Activated CD4-positive, alpha-beta memory T cell treated with anti-CD3 and anti-CD28 coated beads, Interleukin-2, amount 10 ng/mL, durations not matched to agents 7 days and 5 days (primary cell): ENCODE data around the gene PAPSS2. TPM values are rescaled to one million over a fixed set of nuclear protein-coding genes. Genes with fewer than 3 reads are reported as not detected.

Experiments used
- CTCF ChIA-PET: fragments of 350-600 bp; sonication (Branson Sonifier 250); formaldehyde crosslinking; loops from one replicate; lab custom pipeline; 2021; ENCODE audit warnings: antibody characterized with exemption, inconsistent platforms; lab: Charles Lee
- POLR2A ChIA-PET: fragments of 350-600 bp; sonication (Branson Sonifier 250); formaldehyde crosslinking; loops from one replicate; lab custom pipeline; 2021; ENCODE audit warnings: antibody characterized with exemption; lab: Charles Lee
- DNase-seq: peaks from one replicate; pipeline ENCODE4 v3.0.0-alpha.2; 2020
- H3K27ac Mint-ChIP-seq: one replicate; pipeline ENCODE4 v1.8.0; 2021; ENCODE audit warnings: mild to moderate bottlenecking, mixed read lengths
- H3K27me3 Mint-ChIP-seq: one replicate; pipeline ENCODE4 v1.8.0; 2021; ENCODE audit warnings: mixed read lengths
- H3K36me3 Mint-ChIP-seq: one replicate; pipeline ENCODE4 v1.8.0; 2021; ENCODE audit warnings: low read depth, mixed read lengths
- H3K4me1 Mint-ChIP-seq: one replicate; pipeline ENCODE4 v1.8.0; 2021; ENCODE audit warnings: mixed read lengths
- H3K4me3 Mint-ChIP-seq: one replicate; pipeline ENCODE4 v1.8.0; 2021; ENCODE audit warnings: mild to moderate bottlenecking, mixed read lengths
- H3K9me3 Mint-ChIP-seq: one replicate; pipeline ENCODE4 v1.8.0; 2021; ENCODE audit warnings: mixed read lengths
- total RNA-seq, 2 experiments: library from RNA; stranded (reverse); gene quantifications; one replicate each; pipeline ENCODE4 v1.2.3, GENCODE V29; 2021

Gene PAPSS2
- total RNA-seq, 2 experiments from 2014 or later = 0.13 TPM; not detected in 1

DNA sequence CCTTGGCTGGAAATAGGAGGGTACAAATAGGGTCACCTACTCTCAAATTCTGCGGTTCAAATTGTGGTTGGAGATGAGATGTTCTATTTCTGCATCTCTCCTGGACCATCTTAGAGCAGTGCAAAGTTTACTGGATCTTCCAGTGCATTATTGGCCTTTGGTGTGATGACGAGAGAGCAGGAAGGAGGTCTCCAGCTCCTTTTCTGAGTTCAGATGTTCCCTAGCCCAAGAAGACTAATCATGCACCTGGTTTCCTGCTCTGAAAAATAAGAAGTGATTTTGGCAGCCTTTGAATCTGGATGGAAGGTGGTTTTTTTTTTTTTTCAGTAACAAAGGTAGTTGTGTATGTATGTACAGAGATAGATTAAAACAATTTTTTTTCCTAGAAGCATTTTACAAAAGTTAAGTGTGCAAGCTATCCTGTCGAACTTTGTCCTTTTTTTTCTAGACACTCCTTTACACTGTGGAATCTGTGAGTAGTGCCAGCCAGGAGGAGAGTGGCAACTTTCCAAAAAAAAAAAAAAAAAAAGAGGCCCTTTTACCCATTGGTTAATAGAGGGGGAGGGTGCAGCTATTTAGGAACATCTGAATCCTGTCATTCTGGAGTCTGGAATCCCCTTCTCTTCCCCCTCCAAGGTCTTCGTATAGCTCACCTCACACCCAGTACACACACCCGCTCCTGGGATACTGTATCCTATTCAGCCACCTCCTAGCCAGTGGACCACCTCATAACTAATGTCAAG is 26.3 kb downstream of the PAPSS2 start:
- POLR2A ChIA-PET = no interaction called here
- DNase-seq = no peak
- H3K36me3 Mint-ChIP-seq = no peaks in the 10 kb centered on the region
- no peak overlapping the region for H3K27ac Mint-ChIP-seq
- no peaks in the 10 kb centered on the region for H3K9me3 Mint-ChIP-seq
- H3K4me1 Mint-ChIP-seq = no peaks in the 10 kb centered on the region
- no peak overlapping the region for H3K4me3 Mint-ChIP-seq
- H3K27me3 Mint-ChIP-seq = peaks cover 11% of the 10 kb centered on the region
- CTCF ChIA-PET = interaction anchor here (0.9 kb wide), 1 partner anchor 29 kb away, joined by 3 read pairs; no protein-coding TSS in a partner anchor

DNA sequence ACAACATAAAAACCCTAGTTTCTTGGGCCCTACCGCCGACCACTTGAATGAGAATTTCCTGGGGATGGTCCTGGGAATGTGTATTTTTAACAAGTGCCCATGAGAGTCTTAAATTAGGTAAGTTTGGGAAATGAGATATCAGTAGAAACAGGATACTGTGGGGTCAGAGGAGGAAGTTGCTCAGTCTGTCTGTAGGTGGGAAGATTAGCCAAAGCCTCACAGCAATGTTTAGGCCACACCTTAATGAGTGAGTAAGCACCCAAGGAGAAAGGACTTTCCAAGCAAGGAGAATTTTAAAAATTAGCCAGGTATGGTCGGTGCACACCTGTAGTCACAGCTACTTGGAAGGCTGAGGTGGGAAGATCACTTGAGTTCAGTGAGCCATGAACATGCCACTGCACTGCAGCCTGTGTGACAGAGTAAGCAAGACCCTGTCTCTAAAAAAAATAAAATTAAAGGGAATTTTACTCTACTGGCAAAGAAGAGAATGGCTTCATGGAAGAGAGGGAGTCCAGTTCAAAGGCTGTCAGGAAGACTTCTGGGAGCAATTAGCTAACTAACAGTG is 31.9 kb downstream of the PAPSS2 start:
- Mint-ChIP-seq H3K27ac (no peak overlapping the region), H3K9me3 (no peaks in the 10 kb centered on the region), H3K36me3 (no peaks in the 10 kb centered on the region), H3K4me1 (no peaks in the 10 kb centered on the region), H3K4me3 (no peak overlapping the region), H3K27me3 (peaks cover 4% of the 10 kb centered on the region)
- ChIA-PET CTCF (no interaction called here), POLR2A (no interaction called here)
- DNase-seq = no peak

- H3K27me3 Mint-ChIP-seq = peaks cover 13% of the 10 kb centered on the region
- POLR2A ChIA-PET = no interaction called here
- CTCF ChIA-PET = no interaction called here
Measured at GRCh38 chr10:87692956-87693484, 33.3 kb downstream of the PAPSS2 start.

GRCh38 chr10:87694011-87694794 is 34.5 kb downstream of the PAPSS2 start:
- Mint-ChIP-seq H3K4me3 (no peak overlapping the region), H3K4me1 (no peaks in the 10 kb centered on the region), H3K9me3 (no peaks in the 10 kb centered on the region), H3K27me3 (peaks cover 19% of the 10 kb centered on the region), H3K27ac (no peak overlapping the region), H3K36me3 (no peaks in the 10 kb centered on the region)
- CTCF ChIA-PET = no interaction called here
- POLR2A ChIA-PET = no interaction called here
- DNase-seq = no peak

More at GRCh38 chr10:87692956-87693484, 33.3 kb downstream of the PAPSS2 start:
- H3K27ac Mint-ChIP-seq = no peak overlapping the region
- H3K9me3 Mint-ChIP-seq = no peaks in the 10 kb centered on the region
- no peak for DNase-seq
- no peak overlapping the region for H3K4me3 Mint-ChIP-seq
- no peaks in the 10 kb centered on the region for H3K4me1 Mint-ChIP-seq
- no peaks in the 10 kb centered on the region for H3K36me3 Mint-ChIP-seq

GRCh38 chr10:87695074-87695473 is 35.4 kb downstream of the PAPSS2 start:
- DNase-seq = no peak

GRCh38 chr10:87696922-87697745 is 37.5 kb downstream of the PAPSS2 start:
- ChIA-PET CTCF (no interaction called here), POLR2A (no interaction called here)
- DNase-seq = no peak
- H3K36me3 Mint-ChIP-seq = no peaks in the 10 kb centered on the region
- no peak overlapping the region for H3K27ac Mint-ChIP-seq
- H3K4me3 Mint-ChIP-seq = no peak overlapping the region
- H3K9me3 Mint-ChIP-seq = no peaks in the 10 kb centered on the region
- no peaks in the 10 kb centered on the region for H3K4me1 Mint-ChIP-seq
- H3K27me3 Mint-ChIP-seq = peaks cover 19% of the 10 kb centered on the region

More at GRCh38 chr10:87695074-87695473, 35.4 kb downstream of the PAPSS2 start:
- Mint-ChIP-seq H3K4me3 (no peak overlapping the region), H3K27ac (no peak overlapping the region), H3K4me1 (no peaks in the 10 kb centered on the region), H3K27me3 (peaks cover 19% of the 10 kb centered on the region), H3K9me3 (no peaks in the 10 kb centered on the region), H3K36me3 (no peaks in the 10 kb centered on the region)
- ChIA-PET POLR2A (no interaction called here), CTCF (no interaction called here)

DNA sequence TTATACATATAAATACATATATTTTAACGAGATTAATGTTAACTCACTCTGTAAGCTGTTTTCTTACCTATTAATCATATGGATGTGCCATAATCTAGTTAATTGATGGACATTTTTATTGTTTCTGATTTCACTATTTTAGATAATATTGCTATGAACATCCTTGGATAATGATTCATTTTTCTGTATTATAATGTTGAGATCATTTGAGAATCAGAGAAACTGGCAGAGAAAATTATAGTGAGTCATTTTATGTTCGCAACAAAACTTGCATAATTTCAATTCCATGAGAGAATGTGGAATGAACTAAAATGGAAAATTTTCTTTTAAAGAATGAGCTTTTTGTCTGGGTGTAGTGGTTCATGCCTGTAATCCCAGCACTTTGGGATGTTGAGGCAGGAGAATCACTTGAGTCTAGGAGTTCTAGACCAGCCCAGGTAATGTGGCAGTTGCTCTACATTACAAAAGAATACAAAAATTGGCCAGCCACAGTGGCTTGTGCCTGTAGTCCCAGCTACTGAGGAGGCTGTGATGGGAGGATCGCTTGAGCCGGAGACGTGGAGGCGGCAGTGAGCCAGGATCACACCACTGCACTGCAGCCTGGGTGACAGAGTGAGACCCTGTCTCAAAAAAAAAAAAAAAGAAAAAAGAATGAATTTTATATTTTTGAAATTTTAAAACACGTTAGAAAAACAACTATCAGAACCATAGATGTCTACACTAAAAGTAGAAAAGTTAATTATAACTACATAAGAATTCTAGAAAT is 40.5 kb downstream of the PAPSS2 start:
- Mint-ChIP-seq H3K4me1 (no peaks in the 10 kb centered on the region), H3K36me3 (no peaks in the 10 kb centered on the region), H3K4me3 (no peak overlapping the region), H3K27me3 (peaks cover 17% of the 10 kb centered on the region), H3K9me3 (no peaks in the 10 kb centered on the region), H3K27ac (no peak overlapping the region)
- no peak for DNase-seq
- POLR2A ChIA-PET = no interaction called here
- CTCF ChIA-PET = no interaction called here

DNA sequence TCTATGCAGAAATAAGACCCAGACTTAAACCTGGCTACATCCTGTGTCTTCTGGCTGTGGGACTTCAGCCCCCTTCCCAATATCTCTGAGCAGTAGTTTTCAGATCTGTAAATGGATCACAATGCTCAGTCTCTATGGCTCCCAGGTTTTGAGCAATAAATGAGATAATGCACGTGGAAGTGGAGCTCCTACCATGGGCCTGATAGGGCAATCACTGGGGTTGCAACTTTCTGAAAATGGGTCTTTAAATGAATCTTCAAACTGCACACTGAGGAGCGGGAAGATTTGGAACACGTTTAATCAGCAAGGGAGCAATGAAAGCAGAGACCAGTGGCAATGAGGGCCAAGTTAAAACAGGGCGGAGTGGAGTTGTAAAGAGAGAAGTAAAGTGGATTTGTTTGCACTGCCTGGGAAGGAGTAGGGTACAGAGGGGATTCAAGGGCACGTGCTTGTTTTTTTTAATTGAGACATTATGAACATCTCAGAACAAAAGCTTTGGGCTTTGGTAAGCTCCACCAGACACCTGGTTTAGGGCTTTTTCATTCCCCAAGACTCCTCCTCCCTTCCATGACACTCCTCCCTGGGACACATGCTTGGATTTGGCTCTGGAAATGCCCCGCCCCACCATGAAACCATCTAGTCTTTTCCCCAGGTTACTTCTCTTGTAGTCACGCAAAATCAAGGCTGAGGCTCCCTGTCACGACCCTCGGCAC is 42.7 kb downstream of the PAPSS2 start:
- H3K4me3 Mint-ChIP-seq = no peak overlapping the region
- H3K9me3 Mint-ChIP-seq = no peaks in the 10 kb centered on the region
- ChIA-PET CTCF (no interaction called here), POLR2A (no interaction called here)
- peaks cover 14% of the 10 kb centered on the region for H3K27me3 Mint-ChIP-seq
- H3K27ac Mint-ChIP-seq = no peak overlapping the region
- H3K4me1 Mint-ChIP-seq = no peaks in the 10 kb centered on the region
- no peak for DNase-seq
- H3K36me3 Mint-ChIP-seq = no peaks in the 10 kb centered on the region

GRCh38 chr10:87702973-87703294 is 43.3 kb downstream of the PAPSS2 start:
- no peak overlapping the region for H3K4me3 Mint-ChIP-seq
- no peaks in the 10 kb centered on the region for H3K36me3 Mint-ChIP-seq
- ChIA-PET CTCF (no interaction called here), POLR2A (no interaction called here)
- H3K9me3 Mint-ChIP-seq = no peaks in the 10 kb centered on the region
- no peaks in the 10 kb centered on the region for H3K4me1 Mint-ChIP-seq
- peaks cover 12% of the 10 kb centered on the region for H3K27me3 Mint-ChIP-seq
- H3K27ac Mint-ChIP-seq = no peak overlapping the region
- DNase-seq = no peak

DNA sequence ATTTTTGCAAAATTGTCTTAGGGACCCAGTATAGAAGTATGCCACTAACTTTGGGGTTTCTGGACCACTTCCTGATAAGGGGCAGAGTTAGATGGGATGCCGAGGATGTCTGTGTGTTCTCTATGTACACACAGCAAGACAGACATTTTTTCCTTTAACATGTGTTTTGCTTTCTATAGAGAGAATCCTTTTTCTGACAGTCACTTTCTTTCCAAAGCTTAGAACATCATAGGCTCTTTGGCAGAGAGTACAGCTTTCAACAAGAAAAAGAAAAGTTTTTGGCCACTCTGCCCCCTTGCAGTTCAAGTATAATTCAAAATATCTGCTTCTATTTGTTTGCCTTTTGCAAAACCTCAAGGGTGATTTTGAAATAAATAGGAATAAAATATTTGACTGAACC is 44.1 kb downstream of the PAPSS2 start:
- Mint-ChIP-seq H3K9me3 (no peaks in the 10 kb centered on the region), H3K36me3 (no peaks in the 10 kb centered on the region), H3K4me3 (no peak overlapping the region), H3K4me1 (no peaks in the 10 kb centered on the region), H3K27me3 (peaks cover 7% of the 10 kb centered on the region), H3K27ac (no peak overlapping the region)
- POLR2A ChIA-PET = no interaction called here
- DNase-seq = no peak
- CTCF ChIA-PET = no interaction called here

DNA sequence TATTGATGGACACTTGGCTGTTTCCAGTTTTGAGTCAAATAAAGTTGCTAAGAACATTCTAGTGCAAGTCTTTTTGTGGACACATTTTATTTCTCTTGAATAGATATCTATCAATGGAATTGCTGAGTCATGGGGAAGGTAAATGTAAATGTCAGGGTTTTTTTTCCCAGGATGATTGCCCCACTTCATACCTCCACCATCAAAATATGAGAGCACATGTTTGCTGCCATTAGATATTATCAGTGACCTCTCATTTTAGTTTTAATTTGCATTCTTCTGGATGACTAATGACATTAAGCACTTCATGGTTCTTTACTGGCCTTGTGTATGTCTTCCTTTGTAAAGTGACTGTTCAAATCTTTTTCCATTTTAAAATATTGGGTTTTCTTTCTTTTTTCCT is 45.7 kb downstream of the PAPSS2 start:
- Mint-ChIP-seq H3K27ac (no peak overlapping the region), H3K9me3 (no peaks in the 10 kb centered on the region), H3K27me3 (peaks cover 8% of the 10 kb centered on the region), H3K4me3 (no peak overlapping the region), H3K36me3 (no peaks in the 10 kb centered on the region), H3K4me1 (no peaks in the 10 kb centered on the region)
- ChIA-PET POLR2A (no interaction called here), CTCF (no interaction called here)
- DNase-seq = no peak

DNA sequence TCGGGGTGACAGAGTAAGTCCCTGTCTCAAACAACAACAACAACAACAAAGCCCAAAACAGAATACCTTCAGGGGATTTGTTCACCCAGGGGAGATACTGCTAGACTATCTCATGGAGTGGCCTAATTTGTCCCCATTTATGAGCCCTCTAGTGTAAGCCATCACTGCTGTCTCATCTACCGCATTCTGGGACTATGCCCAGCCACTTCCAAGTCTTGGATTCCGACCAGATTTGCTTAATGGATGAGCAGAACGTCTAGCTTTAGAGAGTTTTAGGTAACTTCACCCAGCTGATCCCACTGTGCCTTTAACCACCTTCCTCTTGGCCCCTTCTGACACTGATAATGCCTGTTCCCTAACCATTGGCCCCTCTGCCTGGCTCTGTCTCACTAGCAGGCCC is 47.1 kb downstream of the PAPSS2 start:
- DNase-seq = no peak
- POLR2A ChIA-PET = no interaction called here
- Mint-ChIP-seq H3K4me1 (no peaks in the 10 kb centered on the region), H3K9me3 (no peaks in the 10 kb centered on the region), H3K27ac (no peak overlapping the region), H3K36me3 (no peaks in the 10 kb centered on the region), H3K27me3 (peaks cover 8% of the 10 kb centered on the region), H3K4me3 (no peak overlapping the region)
- CTCF ChIA-PET = no interaction called here
